Measurements from ENCODE around the gene KCNH2.

KCNH2 gene

DNA sequence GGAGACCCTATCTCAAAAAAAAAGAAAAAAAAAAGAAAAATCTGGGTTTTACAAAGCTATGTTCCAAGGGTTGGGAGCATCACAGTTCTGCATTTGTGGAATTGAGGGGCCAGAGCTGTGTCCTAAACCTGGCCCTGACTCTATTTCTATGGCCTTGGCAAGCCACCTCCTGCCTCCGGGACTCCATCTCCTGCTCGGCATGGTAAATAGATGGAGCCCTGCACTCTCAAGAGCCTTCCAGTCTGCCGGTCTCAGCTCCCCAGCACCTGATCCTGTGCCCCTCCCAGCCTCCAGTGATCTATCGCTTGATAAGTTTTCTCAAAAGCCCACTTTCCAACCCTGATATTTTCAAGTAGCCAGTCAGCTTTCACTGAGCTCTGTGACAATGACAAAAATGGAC, 43.0 kb downstream of the KCNH2 start:
- no peak overlapping the region for H3K4me3 ChIP-seq (ENCODE audit: insufficient read depth, low read length, poor library complexity, severe bottlenecking)
- no peaks in the 10 kb centered on the region for H3K79me2 ChIP-seq (ENCODE audit: insufficient read depth, low read length)
- no peak overlapping the region for H3K27ac ChIP-seq (ENCODE audit: low read depth, low read length)
- H4K20me1 ChIP-seq (ENCODE audit: low read depth, low read length): no peaks in the 10 kb centered on the region
- H3F3A ChIP-seq (ENCODE audit: insufficient read depth): no peaks in the 10 kb centered on the region
- no peak overlapping the region for H2AFZ ChIP-seq (ENCODE audit: low read depth, low read length, severe bottlenecking)
- TF ChIP-seq EZH2phosphoT487 (conservative IDR thresholded peaks at IDR 0.05; ENCODE audit: low read length): no peak
- H3K27me3 ChIP-seq (ENCODE audit: low read length): no peaks in the 10 kb centered on the region
- H3K4me2 ChIP-seq (ENCODE audit: low read depth, low read length, poor library complexity, severe bottlenecking): no peak overlapping the region
- no peak overlapping the region for H3K9ac ChIP-seq (ENCODE audit: low read length)
- H3K9me3 ChIP-seq (ENCODE audit: insufficient read depth, low read length): no peaks in the 10 kb centered on the region
- no peaks in the 10 kb centered on the region for H3K36me3 ChIP-seq (ENCODE audit: low read length)
- H3K9me2 ChIP-seq (replicated peaks; ENCODE audit: insufficient read depth, low read length): no peaks in the 10 kb centered on the region

DNA sequence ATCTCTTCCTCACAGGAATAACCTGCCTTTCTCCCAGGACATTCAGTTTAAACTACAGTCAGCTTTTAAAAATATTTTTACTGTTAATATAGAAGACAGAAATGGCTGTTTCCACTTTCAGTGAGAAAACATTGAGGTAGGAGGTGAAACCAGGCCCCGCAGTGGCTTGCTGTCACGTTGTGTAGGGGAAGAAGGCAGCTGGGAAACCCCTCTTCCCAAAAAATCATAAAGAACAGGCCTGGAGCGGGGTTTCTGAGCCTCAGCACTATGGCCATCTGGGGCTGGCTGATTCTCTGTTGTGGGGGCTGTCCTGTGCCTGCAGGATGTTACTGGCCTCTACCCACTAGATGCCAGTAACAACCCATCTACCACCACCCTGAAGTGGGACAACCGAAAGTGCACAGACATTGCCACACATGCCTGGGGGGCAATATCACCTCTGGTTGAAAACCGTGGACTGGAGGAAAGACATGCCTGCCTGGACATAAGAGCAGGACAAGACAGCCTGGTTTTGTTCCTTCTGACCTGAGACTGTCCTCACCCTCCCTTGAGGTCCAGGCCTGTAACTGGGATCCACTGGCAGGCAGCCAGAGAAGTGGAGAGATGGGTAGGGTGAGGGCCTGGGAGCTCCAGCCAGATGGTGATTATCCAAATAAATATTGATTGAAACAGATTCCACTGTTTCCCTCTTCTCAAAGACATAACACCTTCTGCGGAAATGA, 43.9 kb downstream of the KCNH2 start:
- Histone ChIP-seq H3F3A (ENCODE audit: insufficient read depth) (no peaks in the 10 kb centered on the region), H3K9me2 (replicated peaks; ENCODE audit: insufficient read depth, low read length) (no peaks in the 10 kb centered on the region), H3K4me2 (ENCODE audit: low read depth, low read length, poor library complexity, severe bottlenecking) (no peak overlapping the region), H3K79me2 (ENCODE audit: insufficient read depth, low read length) (no peaks in the 10 kb centered on the region), H3K36me3 (ENCODE audit: low read length) (no peaks in the 10 kb centered on the region), H3K27me3 (ENCODE audit: low read length) (no peaks in the 10 kb centered on the region), H4K20me1 (ENCODE audit: low read depth, low read length) (no peaks in the 10 kb centered on the region), H3K9ac (ENCODE audit: low read length) (no peak overlapping the region), H3K4me3 (ENCODE audit: insufficient read depth, low read length, poor library complexity, severe bottlenecking) (no peak overlapping the region), H2AFZ (ENCODE audit: low read depth, low read length, severe bottlenecking) (no peak overlapping the region), H3K9me3 (ENCODE audit: insufficient read depth, low read length) (no peaks in the 10 kb centered on the region), H3K27ac (ENCODE audit: low read depth, low read length) (no peak overlapping the region)
- TF ChIP-seq, protein P1, sequence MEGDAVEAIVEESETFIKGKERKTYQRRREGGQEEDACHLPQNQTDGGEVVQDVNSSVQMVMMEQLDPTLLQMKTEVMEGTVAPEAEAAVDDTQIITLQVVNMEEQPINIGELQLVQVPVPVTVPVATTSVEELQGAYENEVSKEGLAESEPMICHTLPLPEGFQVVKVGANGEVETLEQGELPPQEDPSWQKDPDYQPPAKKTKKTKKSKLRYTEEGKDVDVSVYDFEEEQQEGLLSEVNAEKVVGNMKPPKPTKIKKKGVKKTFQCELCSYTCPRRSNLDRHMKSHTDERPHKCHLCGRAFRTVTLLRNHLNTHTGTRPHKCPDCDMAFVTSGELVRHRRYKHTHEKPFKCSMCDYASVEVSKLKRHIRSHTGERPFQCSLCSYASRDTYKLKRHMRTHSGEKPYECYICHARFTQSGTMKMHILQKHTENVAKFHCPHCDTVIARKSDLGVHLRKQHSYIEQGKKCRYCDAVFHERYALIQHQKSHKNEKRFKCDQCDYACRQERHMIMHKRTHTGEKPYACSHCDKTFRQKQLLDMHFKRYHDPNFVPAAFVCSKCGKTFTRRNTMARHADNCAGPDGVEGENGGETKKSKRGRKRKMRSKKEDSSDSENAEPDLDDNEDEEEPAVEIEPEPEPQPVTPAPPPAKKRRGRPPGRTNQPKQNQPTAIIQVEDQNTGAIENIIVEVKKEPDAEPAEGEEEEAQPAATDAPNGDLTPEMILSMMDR (IDR thresholded peaks at IDR 0.05; ENCODE audit: insufficient read depth, low read length, poor library complexity, severe bottlenecking): no peak

DNA sequence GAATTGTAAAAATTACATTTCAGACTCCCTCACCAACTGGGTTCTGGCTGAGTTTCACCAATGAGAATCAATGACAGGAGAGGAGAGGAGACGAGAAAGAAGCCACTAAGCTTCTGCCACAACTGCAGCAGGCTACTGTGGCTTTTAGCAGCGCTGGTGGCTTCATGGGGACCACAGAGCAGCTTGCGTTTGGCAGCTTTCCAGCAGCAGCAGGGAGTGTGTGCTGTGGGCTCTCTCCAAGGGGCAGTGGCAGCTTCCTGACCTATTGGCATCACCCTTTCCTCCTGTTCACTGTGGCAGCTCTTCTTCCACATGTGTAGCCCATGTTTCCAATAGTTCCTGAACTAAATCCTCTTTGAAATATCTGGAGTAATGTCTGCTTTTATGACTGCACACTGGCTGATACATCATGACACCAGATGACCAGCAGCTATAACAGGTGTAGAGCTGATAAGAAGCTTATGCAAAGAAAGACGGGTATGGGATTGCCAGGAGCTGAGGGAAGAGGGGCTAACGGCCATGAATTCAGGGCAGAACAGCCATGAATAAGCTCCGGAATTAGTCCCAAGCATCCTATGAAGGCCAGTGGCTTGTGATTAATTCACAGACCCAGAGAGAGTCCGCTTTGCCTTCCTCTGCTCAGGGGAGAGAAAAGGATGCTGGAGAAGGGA, 46.8 kb downstream of the KCNH2 start:
- no peaks in the 10 kb centered on the region for H3K9me2 ChIP-seq (replicated peaks; ENCODE audit: insufficient read depth, low read length)
- H3K36me3 ChIP-seq (ENCODE audit: low read length): no peaks in the 10 kb centered on the region
- no peaks in the 10 kb centered on the region for H3K9me3 ChIP-seq (ENCODE audit: insufficient read depth, low read length)
- H3F3A ChIP-seq (ENCODE audit: insufficient read depth): no peaks in the 10 kb centered on the region
- H4K20me1 ChIP-seq (ENCODE audit: low read depth, low read length): no peaks in the 10 kb centered on the region
- no peak overlapping the region for H3K4me3 ChIP-seq (ENCODE audit: insufficient read depth, low read length, poor library complexity, severe bottlenecking)
- no peak overlapping the region for H3K4me2 ChIP-seq (ENCODE audit: low read depth, low read length, poor library complexity, severe bottlenecking)
- no peaks in the 10 kb centered on the region for H3K27me3 ChIP-seq (ENCODE audit: low read length)
- H2AFZ ChIP-seq (ENCODE audit: low read depth, low read length, severe bottlenecking): no peak overlapping the region
- H3K79me2 ChIP-seq (ENCODE audit: insufficient read depth, low read length): no peaks in the 10 kb centered on the region
- TF ChIP-seq EZH2phosphoT487 (conservative IDR thresholded peaks at IDR 0.05; ENCODE audit: low read length): no peak
- TF ChIP-seq, protein P1 (IDR thresholded peaks at IDR 0.05; ENCODE audit: insufficient read depth, low read length, poor library complexity, severe bottlenecking): no peak
- H3K9ac ChIP-seq (ENCODE audit: low read length): no peak overlapping the region
- no peak overlapping the region for H3K27ac ChIP-seq (ENCODE audit: low read depth, low read length)

- no peaks in the 10 kb centered on the region for H3K36me3 ChIP-seq (ENCODE audit: low read length)
- H3K4me3 ChIP-seq (ENCODE audit: insufficient read depth, low read length, poor library complexity, severe bottlenecking): no peak overlapping the region
- H3K9ac ChIP-seq (ENCODE audit: low read length): no peak overlapping the region
- no peak overlapping the region for H3K4me2 ChIP-seq (ENCODE audit: low read depth, low read length, poor library complexity, severe bottlenecking)
- no peaks in the 10 kb centered on the region for H3K9me2 ChIP-seq (replicated peaks; ENCODE audit: insufficient read depth, low read length)
- H3K79me2 ChIP-seq (ENCODE audit: insufficient read depth, low read length): no peaks in the 10 kb centered on the region
- H2AFZ ChIP-seq (ENCODE audit: low read depth, low read length, severe bottlenecking): no peak overlapping the region
- H3K27me3 ChIP-seq (ENCODE audit: low read length): no peaks in the 10 kb centered on the region
- H4K20me1 ChIP-seq (ENCODE audit: low read depth, low read length): no peaks in the 10 kb centered on the region
- H3K9me3 ChIP-seq (ENCODE audit: insufficient read depth, low read length): no peaks in the 10 kb centered on the region
- H3K27ac ChIP-seq (ENCODE audit: low read depth, low read length): no peak overlapping the region
- H3F3A ChIP-seq (ENCODE audit: insufficient read depth): no peaks in the 10 kb centered on the region
- TF ChIP-seq, protein P1 (IDR thresholded peaks at IDR 0.05; ENCODE audit: insufficient read depth, low read length, poor library complexity, severe bottlenecking): no peak
- TF ChIP-seq EZH2phosphoT487 (conservative IDR thresholded peaks at IDR 0.05; ENCODE audit: low read length): no peak
These were observed 49.6 kb downstream of the KCNH2 start for GRCh38 chr7:150928541-150928940.

All from SU-DHL-6 (cell line).